Measurements from ENCODE around the gene GSG1L. TPM values are rescaled to one million over a fixed set of nuclear protein-coding genes. Genes with fewer than 3 reads are reported as not detected.

Gene GSG1L
- total and polyA plus RNA-seq, 9 of the 15 experiments (the other 6 are each of a cell fraction or from before 2014, with no cell fraction given) = not detected

GRCh38 chr16:27903046-27903655, 160.4 kb downstream of the GSG1L start:
- H3K36me3 ChIP-seq (ENCODE audit: control insufficient read depth, insufficient read depth, low read length) = no peaks in the 10 kb centered on the region
- H3K9ac ChIP-seq (ENCODE audit: insufficient read depth in 1 of 2, low read depth in 2 of 2, low read length in 2 of 2) = no peak overlapping the region
- CTCF ChIA-PET (ENCODE audit: low intra/inter-chr PET ratio) = no interaction called here
- in situ Hi-C loops (cut with MboI) = no loop called here
- POLR2A ChIA-PET = no interaction called here
- no peak overlapping the region for H3K4me3 ChIP-seq
- H3K9me1 ChIP-seq (ENCODE audit: control insufficient read depth, insufficient read depth, low read length) = no peaks in the 10 kb centered on the region
- no peak for ATAC-seq
- no peak overlapping the region for H3K4me2 ChIP-seq (ENCODE audit: insufficient read depth, low read length)
- no peak overlapping the region for H3K27ac ChIP-seq (ENCODE audit: extremely low read depth, low read depth, low read length)
- 0 out of 2 replicates have a peak, but pooled peaks cover 3% of the 10 kb centered on the region for H4K20me1 ChIP-seq (replicated peaks; ENCODE audit: control insufficient read depth, insufficient read depth, low read length)
- H3K27me3 ChIP-seq (ENCODE audit: control insufficient read depth in 2 of 2, insufficient read depth in 2 of 2, low read length in 2 of 2) = peaks cover 12 to 46% of the 10 kb centered on the region in 2 experiments
- BruUV-seq (replicated peaks) = no TSS peak
- 0% methylated on average over 12 of the region's 12 CpGs for WGBS (ENCODE audit: insufficient coverage, low coverage, missing lambda C conversion rate)
- H2AFZ ChIP-seq (ENCODE audit: low read depth, low read length) = no peak overlapping the region
- FAIRE-seq = no peak
- TF ChIP-seq SREBF1 (IDR thresholded peaks at IDR 0.05; ENCODE audit: borderline replicate concordance, low read depth, low read length) (no peak), TEAD1 (CRISPR knock-in tag; IDR thresholded peaks at IDR 0.05) (no peak), ELK3 (CRISPR knock-in tag; IDR thresholded peaks at IDR 0.05) (no peak), NCOA1 (IDR thresholded peaks at IDR 0.05; ENCODE audit: low read depth) (no peak), ZNF639 (CRISPR knock-in tag; conservative IDR thresholded peaks at IDR 0.05 in 1 of 2, IDR thresholded peaks at IDR 0.05 in 1 of 2) (no peak), SP2 (IDR thresholded peaks at IDR 0.05; ENCODE audit: extremely low read depth, low read depth, low read length, poor library complexity, severe bottlenecking) (no peak), ZBTB1 (CRISPR knock-in tag; IDR thresholded peaks at IDR 0.05; ENCODE audit: borderline replicate concordance, low read depth) (no peak), RFX5 (IDR thresholded peaks at IDR 0.05; ENCODE audit: low read depth, low read length) (no peak), MCM2 (IDR thresholded peaks at IDR 0.05; ENCODE audit: low read depth) (no peak), MEIS2 (IDR thresholded peaks at IDR 0.05; ENCODE audit: partially characterized antibody) (no peak), NEUROD1 (IDR thresholded peaks at IDR 0.05; ENCODE audit: borderline replicate concordance, low read depth, low read length, partially characterized antibody) (no peak), C11orf30 (IDR thresholded peaks at IDR 0.05; ENCODE audit: low read depth) (no peak), ESRRB (CRISPR knock-in tag; IDR thresholded peaks at IDR 0.05; ENCODE audit: borderline replicate concordance) (no peak), ADNP (tag; IDR thresholded peaks at IDR 0.05) (no peak), ZNF511 (CRISPR knock-in tag; IDR thresholded peaks at IDR 0.05) (no peak)
- no peak for DNase-seq (ENCODE audit: extremely low read depth in 1 of 4, low spot score in 3 of 4)
- no peaks in the 10 kb centered on the region for H3K79me2 ChIP-seq (ENCODE audit: control insufficient read depth, insufficient read depth, low read length)
- H3K9me3 ChIP-seq (replicated peaks; ENCODE audit: control insufficient read depth, insufficient read depth, low read depth, low read length) = no peaks in the 10 kb centered on the region
- intact Hi-C loops (cut with micrococcal nuclease) = no loop called here
- no peaks in the 10 kb centered on the region for H3K4me1 ChIP-seq (replicated peaks in 1 of 2; ENCODE audit: control insufficient read depth in 2 of 2, insufficient read depth in 2 of 2, low read length in 2 of 2)

Measured in K562 (cell line).